Measurements from ENCODE around the gene LTBP1.

The LTBP1 gene

DNA sequence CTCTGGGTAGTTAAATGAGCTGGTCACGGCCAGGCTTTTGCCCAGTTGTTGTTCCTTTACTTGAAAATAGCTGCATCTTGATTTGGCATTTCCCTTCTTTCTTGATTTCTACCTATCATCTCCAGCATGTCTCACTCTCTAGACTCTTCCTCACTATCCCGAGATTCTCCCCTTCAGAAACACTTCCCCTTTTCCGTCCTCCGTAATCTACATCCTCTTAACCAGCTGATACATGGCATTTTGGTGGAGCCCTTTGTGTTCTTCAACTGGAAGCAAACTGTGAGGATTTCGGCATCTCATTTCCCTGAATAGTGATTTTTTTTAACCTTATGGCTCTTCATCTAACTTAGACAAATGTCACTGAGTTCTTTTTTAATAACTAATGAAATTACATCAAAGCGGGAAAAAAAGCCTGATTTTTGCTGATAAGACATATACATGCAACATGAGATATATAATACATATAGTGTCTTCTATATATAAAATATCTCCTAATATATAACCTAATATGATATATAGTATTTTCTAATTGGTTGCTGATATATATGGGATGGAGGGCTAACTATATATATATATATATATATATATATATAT is 309.5 kb downstream of the LTBP1 start:
- no peak for DNase-seq

DNA sequence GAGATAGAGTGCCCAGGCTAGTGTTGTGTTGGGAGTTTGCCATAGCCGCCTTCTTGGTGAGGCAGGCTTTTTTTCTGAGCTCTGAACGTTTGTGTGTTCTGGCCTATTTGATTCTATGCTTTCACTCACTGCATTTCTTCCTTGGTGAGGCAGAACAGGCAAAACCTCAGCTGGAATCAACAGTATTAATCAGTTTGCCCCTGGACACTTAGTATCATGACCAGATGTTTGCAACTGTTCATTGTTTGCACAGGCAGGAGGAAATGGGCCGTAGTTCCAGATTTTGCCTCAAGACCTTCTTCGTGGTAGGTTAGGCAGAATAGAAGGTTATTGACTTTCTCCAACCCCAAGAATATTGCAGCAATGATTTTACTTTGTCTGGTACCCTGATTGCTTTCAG is 311.6 kb downstream of the LTBP1 start:
- DNase-seq, result no peak

DNA sequence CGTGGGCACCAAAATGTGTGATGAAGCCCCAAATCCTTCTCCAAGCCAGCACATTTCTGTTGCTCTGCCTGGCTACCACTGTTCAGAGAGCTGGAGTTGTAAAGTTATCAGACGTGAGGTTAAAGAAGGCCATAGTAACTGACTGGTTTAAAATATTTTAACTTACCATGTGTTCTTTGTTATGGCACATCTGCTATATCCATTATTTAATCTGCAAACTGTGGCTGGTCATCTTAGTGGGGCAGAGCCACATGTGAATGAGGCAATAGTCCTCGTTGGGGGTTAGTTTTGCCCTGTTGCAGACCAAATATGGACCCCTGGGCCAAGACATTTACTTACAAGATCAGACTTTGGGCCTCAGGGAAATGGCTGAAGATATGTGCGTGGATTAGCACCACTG is 315.3 kb downstream of the LTBP1 start:
- no peak for DNase-seq

DNA sequence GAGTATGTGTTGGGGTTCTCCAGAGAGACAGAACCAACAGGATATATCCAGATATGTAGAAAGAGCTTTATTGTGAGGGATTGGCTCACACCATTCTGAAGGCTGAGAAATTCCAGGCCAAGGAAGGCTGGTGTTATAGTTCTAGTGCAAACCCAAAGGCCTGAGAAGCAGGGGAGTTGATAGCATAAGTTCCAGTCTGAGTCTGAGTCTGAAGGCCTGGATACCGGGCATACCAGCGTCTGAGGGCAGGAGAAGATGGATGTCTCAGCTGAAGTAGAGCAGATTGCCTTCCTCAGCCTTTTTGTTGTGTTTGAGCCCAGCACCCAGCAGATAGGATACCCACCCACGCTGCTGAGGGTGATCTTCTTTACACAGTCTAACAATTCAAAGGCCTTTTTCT is 318.0 kb downstream of the LTBP1 start:
- no peak for DNase-seq

DNA sequence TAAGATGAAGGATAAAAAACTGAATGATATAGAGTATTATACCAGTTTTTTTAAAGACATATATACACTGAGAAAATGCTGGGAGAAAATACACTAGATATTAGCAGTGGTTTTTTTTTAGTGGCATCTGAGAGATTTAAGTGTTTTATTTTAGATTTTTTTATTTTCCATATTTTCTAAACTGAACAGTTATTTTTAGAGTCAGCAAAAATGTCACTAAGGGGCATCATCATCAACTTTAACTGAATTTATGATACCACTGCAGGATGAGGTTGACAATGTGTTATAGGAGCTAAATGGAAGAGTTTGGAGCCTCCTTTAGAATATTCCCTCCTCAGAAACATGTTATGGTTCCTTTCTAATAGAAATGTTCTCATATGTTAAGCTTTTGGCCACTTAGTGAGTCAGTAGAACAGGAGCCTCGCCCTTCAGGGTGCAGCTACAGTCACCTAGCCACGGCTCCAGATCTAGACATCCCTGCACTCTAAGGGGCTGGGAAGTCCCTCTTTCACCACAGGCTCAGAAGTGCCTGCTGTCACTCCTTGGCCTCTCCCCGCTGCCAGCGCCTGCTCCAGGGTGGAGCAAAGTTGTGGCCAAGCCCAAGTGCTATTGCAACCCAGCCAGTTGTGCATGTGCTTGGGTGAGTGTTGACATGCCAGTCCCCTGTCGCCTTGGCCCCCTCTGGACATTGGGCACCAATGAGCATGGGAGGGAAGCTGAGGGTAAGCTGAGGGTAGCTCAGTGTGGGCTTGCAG is 319.0 kb downstream of the LTBP1 start:
- no peak for DNase-seq

DNA sequence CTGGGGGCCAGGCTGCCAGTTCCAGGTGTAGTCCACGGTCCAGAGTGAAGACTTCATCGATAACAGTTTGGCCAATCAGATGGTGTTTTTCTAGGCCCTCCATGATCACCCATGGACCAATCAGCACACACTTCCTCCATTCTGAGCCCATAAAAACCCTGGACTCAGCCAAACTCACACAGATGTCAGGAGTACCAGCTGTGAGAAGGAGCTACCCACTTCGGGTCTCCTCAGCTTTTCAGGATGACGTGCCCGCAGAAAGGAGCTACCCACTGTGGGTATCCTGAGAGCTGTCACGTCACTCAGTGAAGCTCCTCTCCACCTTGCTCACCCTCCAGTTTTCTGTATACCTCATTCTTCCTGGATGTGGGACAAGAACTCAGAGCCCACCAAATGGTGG is 319.7 kb downstream of the LTBP1 start:
- no peak for DNase-seq

DNA sequence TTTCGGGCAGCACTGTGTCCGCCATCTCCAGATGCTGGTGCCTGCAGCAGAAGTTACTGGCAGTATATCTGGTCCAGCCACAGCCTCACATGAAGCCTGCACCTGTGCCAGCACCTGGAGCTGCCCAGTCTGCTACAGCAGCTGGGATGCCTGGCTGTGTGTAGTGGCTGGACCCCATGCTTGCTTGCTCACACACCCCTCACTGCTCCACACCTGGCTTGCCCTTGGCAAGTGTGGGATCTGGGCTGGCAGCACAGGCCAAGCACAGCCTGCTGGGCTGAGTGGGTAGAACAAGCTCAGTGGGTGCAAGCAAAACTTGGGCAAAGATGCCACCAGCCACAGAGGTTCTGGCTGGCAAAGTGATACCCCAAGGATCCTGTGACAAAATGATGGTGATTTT is 320.3 kb downstream of the LTBP1 start:
- no peak for DNase-seq

DNA sequence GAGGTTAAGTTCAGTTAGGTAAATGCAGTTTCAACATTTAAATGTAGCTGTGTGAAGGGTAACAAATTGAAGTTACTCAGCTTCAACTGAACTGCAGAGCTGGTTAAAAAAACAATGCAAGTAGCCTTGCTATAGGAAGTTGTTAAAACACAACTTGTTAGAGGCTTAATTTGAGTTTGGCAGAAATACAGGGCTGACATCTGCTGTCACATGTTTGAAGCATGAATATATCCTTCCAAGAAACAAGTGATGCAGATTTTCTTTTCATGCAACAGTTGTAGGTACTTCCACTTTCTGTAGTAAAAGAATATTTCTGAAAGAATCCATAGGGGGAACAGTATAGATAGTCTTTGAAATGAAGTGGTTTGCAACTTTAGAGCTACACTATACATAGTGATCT is 321.0 kb downstream of the LTBP1 start:
- no peak for DNase-seq

DNA sequence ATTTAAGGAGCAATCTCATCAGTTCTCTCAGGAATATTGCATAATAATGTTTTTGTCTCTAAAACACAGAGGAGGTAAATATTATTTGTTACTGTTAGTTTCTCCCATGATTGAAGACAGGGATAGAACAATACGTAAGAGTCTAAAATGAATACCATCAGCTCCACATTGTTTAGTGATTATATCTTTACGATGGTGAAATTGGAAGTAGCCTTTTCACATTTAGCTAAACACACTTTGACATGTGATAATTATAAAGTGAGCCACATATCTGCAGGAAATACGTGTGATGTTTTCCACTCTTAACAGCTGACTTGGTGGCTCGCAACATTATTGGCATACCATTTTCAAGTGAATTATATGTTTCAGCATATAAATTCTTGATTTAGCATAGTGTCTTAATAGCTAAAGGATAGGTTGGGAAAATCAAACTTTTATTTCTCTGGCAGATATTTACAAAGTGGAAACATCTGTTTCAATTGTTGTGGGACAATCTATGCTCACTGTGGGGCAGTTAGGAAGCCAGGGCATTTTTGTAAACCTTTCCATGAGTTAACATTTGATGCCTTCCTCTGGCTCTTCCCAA is 321.6 kb downstream of the LTBP1 start:
- DNase-seq, result no peak

DNA sequence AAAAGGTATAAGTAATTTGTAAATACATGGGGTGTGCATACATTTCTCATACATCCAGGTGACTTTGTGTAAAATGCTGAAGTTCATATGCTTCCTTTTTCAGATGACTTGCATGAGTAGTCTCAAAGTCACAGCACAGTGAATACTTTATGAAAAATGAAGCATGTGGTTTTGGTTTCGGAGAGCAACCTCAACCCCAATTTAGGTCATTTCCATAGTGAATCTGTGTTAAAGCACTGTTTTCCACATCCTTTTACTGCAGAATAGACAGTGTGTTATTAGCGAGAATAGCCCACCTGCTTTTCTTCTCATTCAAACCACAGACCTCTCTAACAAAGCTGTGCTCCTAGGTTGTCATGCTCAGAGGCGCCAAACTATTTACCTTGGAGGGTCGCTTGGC is 325.2 kb downstream of the LTBP1 start:
- no peak for DNase-seq

DNA sequence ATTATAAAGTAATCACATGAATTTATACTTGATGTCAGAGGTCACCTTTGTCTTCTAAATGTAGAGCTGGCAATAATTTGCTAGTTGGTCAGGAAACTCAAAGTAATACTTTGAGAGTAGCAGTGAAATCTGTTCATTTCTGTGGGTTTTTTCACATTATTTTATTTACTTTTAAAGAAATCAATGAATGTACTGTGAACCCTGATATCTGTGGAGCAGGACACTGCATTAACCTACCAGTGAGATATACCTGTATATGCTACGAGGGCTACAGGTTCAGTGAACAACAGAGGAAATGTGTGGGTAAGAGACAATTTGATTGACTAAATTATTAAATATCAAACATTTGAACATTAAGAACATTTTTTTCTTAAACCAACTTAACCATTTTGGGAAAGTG is 326.7 kb downstream of the LTBP1 start:
- DNase-seq, result no peak

DNA sequence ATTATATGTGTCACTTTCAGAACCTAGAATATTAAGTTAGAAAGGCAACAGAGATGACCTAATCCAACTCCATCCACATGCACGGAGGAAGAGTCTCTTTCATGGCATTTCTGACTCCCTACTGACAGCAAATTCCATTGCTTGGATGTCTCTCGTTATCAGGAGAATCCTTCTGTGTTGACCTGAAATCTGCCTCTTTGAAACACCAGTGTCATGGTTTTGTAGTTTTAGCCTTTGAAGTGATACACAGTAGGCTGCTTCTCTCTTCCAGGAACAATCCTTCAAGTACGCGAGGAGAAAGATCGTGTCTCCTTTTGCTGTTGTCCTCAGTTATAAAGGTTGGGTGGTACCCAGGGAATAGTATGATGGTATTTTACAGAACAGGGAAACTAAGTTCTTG is 327.8 kb downstream of the LTBP1 start:
- no peak for DNase-seq

DNA sequence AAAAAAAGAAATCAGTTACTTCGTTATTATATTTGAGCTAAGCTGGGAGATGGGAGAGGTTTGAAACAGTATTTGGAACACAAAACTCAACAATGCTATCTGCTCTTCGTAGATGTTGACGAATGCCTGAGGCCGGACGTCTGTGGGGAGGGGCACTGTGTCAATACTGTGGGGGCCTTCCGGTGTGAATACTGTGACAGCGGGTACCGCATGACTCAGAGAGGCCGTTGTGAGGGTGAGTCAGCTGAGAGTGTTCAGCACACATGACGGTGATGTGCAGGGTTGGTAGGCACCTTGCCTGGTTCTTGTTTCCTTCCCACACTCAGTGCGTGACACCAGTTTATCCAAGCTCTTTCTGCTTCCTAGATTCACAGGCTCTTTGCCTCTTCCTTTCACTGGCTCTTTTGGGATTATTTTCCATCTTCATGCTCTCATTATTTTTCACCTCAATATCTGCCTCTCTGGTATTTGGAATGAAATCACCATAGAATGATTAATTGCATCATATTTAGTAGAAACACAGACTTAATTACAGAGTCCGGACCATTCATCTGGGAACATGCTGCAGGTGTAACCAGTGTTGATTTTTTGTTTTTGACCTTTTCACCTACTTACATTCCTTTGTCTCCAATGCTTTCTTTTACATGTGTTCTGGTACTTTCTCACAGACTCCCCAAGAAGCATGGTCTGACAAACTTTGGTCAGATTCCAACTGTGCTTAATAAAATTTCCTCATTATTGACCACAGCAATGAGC is 329.1 kb downstream of the LTBP1 start:
- peak in 3 of 56 donors; percentile 2 to 7 (median 6) for DNase-seq

DNA sequence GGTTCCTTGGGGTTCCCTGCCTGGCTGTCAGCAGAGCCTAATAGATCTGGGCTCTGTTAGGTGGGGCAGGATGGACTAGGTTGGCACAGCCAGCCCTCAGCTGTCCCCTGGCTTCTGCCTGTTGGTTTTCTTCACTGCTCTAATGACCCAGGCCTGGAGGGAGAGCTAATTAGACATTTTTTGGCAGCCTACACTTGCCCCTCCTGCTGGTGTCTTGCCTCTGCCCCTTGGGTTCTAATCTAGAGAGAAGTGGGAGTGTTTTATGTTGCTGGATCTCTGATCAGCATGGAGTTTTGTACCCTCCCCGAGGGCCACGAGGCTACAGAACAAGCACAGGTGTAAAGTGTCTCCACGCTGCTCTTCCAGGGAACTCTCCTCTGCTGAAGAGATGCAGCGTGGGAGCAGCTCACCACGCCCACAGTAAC is 330.3 kb downstream of the LTBP1 start:
- peak in 1 of 56 donors; percentile 12 for DNase-seq

DNA sequence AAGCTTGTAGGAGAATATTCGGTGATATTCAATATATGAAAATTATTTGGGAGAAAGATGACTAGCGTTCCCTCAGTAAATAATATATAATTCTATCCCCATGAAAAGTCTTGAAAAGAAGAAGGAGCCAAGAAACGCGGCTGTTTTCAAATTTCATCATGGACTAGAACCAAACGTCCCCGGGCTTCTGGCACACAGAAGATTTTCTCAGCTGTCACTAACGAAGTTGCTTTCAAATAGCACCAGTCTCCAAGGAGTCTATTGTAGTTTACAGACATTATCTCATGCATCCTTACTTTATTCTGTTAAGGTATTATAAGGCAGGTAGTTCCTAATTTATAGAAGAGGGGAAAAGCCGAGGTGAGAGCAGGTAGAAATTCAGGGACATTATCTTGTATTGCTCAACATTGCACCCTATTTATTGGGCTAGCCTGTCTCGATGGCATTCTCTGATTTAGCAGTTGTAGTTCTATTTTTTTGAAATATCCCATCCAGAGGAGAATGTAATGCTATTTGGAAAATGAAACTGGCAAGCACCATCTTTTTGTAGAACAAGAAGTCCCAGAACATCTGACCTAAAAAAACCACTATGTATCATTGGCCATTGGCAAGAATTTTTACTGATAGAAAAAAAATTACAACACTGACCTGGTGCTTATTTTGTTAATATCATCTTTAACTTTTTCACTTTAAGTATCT is 331.6 kb downstream of the LTBP1 start:
- peak in 2 of 56 donors; percentile 6 to 9 for DNase-seq

DNA sequence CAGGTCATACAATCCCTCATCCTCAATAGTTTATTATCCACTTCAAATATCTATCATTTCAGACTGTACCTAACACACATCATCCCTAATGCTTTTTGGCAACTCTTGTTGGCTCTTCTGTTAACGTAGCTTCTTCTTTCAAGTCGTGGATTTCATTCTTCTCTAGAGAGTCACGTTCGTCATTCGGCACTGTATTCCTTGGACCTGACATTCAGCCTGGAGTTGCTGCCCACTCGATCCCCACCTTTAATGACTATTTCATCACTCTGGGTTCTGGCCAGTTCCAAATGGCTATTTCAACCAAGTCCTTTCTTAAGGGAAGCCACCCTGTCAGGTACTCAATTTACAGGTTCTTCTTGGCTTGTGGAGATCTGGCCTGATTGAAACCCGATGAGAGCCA is 337.5 kb downstream of the LTBP1 start:
- no peak for DNase-seq

DNA sequence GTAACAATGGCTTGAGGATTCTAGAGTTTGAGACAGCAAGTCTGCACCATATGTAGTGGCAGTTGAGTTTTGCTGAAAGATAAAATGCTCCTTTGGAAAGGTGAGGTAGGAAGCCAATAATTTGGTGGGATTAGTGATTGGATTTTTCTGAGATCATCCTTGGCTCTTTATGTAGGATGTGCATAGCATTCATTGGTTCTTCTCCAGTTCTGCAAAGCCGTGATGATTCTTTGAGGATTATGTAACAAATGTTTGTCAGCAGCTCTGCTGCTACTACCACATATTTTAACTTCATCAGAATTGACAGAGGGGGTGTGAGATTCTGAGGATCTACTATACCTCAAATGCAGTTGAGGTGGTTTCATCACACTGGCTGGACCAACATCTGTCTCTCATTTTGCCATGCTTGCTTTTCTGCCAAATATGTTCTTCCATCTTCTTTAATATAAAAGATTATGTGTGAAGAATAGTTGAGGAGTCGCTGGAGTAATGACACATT is 340.8 kb downstream of the LTBP1 start:
- no peak for DNase-seq

DNA sequence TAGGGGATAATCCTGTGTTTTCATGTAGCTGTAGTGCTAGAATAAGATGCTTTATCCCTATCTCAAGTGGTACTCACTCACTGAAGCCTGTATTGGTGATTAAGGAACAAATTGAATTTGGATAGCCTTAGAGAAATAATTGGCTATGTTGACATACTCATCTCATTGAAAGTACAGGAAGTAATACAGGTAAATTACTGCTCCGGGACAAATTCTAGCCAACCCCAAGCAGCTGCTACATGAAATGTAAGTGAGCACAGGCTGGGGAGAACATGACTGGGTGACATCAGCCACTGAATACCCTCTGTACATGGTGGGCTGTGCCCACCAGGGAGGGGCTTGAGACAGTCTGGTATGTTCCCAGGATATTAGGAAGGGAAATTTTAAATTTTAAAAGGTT is 341.3 kb downstream of the LTBP1 start:
- DNase-seq, result no peak

DNA sequence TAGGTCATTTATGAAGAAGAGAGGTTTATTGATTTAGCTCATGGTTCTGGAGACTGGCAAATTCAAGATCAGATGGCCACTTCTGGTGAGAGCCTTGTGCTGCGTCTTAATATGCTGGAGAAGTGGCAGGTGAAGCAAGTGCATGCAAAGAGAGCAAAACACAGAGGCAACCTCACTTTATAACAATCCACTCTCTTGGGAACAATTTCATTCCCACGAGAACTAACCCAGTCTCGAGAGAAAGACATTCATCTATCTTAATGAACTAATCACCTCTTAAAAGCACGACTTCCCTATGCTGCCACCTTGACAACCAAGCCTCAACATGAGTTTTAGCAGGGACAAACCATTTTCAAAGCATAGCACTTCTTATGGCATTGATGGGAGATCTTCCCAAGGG is 343.2 kb downstream of the LTBP1 start:
- no peak for DNase-seq

DNA sequence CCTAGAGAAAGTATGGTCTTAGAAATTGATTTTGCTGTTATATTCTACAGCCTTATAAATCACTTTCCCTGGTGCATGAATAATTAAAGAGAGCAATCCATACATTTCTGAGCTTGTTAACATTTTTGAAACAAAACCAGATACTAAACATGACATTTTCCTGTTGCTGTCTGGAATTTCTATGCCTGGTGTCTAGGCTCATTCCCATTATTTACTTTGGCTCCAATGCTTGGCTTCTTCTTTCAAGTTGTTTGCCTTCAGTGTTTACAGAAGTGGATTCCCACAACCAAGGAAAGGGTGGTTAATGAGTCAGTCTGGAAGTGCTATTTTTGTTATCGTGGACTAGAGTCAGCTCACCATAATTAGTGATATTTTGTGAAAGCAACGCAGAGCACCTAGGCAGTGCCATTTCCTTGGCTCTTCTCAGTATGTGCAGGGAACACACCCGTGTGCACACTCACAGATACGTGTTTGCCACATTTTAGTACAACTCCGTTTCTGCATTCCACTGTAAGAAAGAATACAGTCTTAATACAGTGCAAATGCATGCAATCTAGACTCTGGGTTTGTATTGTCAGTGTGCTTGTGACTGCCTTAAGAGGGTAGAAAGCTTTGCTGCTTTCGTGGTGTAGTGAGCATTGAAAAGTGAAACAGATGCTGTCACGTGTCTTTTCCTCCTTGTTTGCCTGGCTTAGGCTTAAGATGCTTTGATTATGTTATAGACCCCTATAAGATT is 344.7 kb downstream of the LTBP1 start:
- DNase-seq, result no peak

DNA sequence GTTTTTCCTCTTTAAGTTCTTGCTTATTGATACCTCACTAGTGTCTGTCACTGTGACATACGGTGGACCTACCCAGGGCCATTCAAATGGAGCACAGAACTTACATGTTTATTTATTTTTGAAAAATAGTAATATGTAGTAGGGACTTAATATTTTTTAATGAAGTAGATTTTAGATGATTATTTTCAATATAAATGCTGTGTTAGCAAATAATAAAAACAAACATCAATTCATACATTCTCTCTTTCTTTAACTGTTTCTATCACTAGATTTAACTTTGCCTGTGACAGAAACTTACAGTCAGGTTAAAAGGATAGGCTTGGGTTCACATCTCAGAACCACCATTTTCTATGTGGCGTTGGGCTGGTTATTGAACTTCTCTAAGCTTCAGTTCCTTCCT is 345.3 kb downstream of the LTBP1 start:
- no peak for DNase-seq
